WTC11 (cell line): ENCODE data around the gene GHR. TPM values are rescaled to one million over a fixed set of nuclear protein-coding genes. Genes with fewer than 3 reads are reported as not detected.
"Not testable (repeated sequence)": the region's sequence is repeated elsewhere in the genome, so short reads cannot be mapped to it uniquely, and the experiment has no call there.

Source experiments
- ATAC-seq: fragments of 200-7000 bp; cut with Tn5 transposase; 2 replicates; pipeline ENCODE4 v1.10.0; 2021; ENCODE audit warnings: mild to moderate bottlenecking, moderate library complexity
- CTCF ChIA-PET: fragments of 300-600 bp; sonication (Branson Sonifier 250); formaldehyde crosslinking; loops from one replicate; lab custom pipeline; 2021; ENCODE audit warnings: antibody characterized with exemption; lab: Charles Lee
- POLR2A ChIA-PET: fragments of 350-600 bp; sonication (Branson Sonifier 250); formaldehyde crosslinking; loops from one replicate; lab custom pipeline; 2021; ENCODE audit warnings: antibody characterized with exemption; lab: Charles Lee
- DNase-seq: peaks from one replicate; pipeline ENCODE4 v3.0.0; 2021; ENCODE audit warnings: low spot score
- H3K27ac Mint-ChIP-seq: 2 replicates; pipeline ENCODE4 v1.8.0; 2021; ENCODE audit warnings: mixed read lengths
- H3K27me3 Mint-ChIP-seq: 2 replicates; pipeline ENCODE4 v1.8.0; 2021; ENCODE audit warnings: low read depth, mild to moderate bottlenecking, moderate library complexity, mixed read lengths
- H3K36me3 Mint-ChIP-seq: 2 replicates; pipeline ENCODE4 v1.8.0; 2021; ENCODE audit warnings: mixed read lengths
- H3K4me1 Mint-ChIP-seq: 2 replicates; pipeline ENCODE4 v1.8.0; 2022; ENCODE audit warnings: mixed read lengths
- H3K4me3 Mint-ChIP-seq: 2 replicates; pipeline ENCODE4 v1.8.0; 2021; ENCODE audit warnings: mild to moderate bottlenecking, moderate library complexity, mixed read lengths
- H3K9me3 Mint-ChIP-seq: 2 replicates; pipeline ENCODE4 v1.8.0; 2021; ENCODE audit warnings: mixed read lengths
- GRHL2 ChIP-seq: fragments of 250-450 bp; sonication (Bioruptor Pico); IDR thresholded peaks from 2 replicates; pipeline ENCODE4 v1.8.0; 2022; ENCODE audit warnings: mild to moderate bottlenecking, moderate library complexity; ENCODE audit not compliant: insufficient replicate concordance, severe bottlenecking
- MXD4 ChIP-seq: fragments of 250-450 bp; sonication (Bioruptor Pico); IDR thresholded peaks from 2 replicates; pipeline ENCODE4 v1.8.0; 2021; ENCODE audit warnings: mild to moderate bottlenecking, moderate library complexity, borderline replicate concordance
- RORB ChIP-seq: fragments of 250-450 bp; sonication (Bioruptor Pico); IDR thresholded peaks from 2 replicates; pipeline ENCODE4 v1.9.0; 2021; ENCODE audit warnings: mild to moderate bottlenecking
- TP53 ChIP-seq: sonication (generic); formaldehyde crosslinking; IDR thresholded peaks from 2 replicates; pipeline ENCODE4 v1.8.1; 2023; ENCODE audit warnings: mild to moderate bottlenecking, missing genetic modification reagents
- ZNF317 ChIP-seq: sonication (generic); formaldehyde crosslinking; IDR thresholded peaks from 2 replicates; pipeline ENCODE4 v1.8.1; 2023; ENCODE audit warnings: low read depth, mild to moderate bottlenecking, moderate library complexity, missing genetic modification reagents, borderline replicate concordance
- total RNA-seq: library from RNA; stranded (reverse); gene quantifications from 3 replicates; pipeline ENCODE4 v1.2.3, GENCODE V29; 2021
- TF ChIP-seq, protein P1 (sequence below): sonication (generic); formaldehyde crosslinking; IDR thresholded peaks from 2 replicates; pipeline ENCODE4 v1.8.0; 2023; ENCODE audit warnings: missing genetic modification reagents
- TF ChIP-seq, protein P2 (sequence below): fragments of 200-600 bp; IDR thresholded peaks from 2 replicates; pipeline ENCODE4 v1.8.0; 2022; ENCODE audit warnings: antibody characterized with exemption
- TF ChIP-seq, protein P3 (sequence below): sonication (generic); formaldehyde crosslinking; IDR thresholded peaks from 2 replicates; pipeline ENCODE4 v1.8.1; 2022; ENCODE audit warnings: missing genetic modification reagents, borderline replicate concordance
- TF ChIP-seq, protein P4 (sequence below): sonication (generic); formaldehyde crosslinking; IDR thresholded peaks from 2 replicates; pipeline ENCODE4 v1.8.1; 2023; ENCODE audit warnings: mild to moderate bottlenecking, missing genetic modification reagents, moderate library complexity
- TF ChIP-seq, protein P5 (sequence below): sonication (generic); formaldehyde crosslinking; IDR thresholded peaks from 2 replicates; pipeline ENCODE4 v1.8.1; 2023; ENCODE audit warnings: mild to moderate bottlenecking, moderate library complexity, missing genetic modification reagents

GHR gene
- total RNA-seq, 1 experiment from 2014 or later: 0.57 TPM

DNA sequence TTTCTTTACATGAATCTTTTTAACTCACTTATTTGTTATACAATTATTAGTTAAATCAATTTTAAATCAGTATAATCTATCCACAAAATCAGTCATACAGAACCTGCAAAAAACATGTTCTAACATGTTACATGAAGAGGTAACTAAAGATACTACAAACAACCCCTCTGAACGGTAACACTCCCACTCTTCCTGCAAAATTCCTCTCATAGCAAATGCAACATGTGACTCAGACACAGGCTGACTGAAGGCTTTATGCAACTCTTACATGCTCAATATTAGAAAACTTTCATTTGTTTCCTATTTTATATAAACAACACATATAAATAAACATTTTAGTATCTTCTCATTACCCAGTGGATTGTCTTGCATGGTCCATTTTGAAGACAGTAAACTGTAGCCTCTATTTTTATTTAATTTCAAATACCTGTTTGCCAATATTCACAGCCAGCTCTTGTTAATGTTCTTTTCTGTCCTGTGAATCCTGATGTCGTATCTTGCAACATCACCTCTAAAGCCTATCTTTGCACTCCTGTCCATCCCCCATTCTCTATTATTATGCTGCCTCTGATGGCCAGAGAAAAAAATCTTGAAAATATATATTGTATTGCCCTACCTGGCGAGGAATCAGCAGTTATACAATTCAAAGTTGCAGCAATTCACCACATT, 232.9 kb downstream of the GHR start (continued):
- TF ChIP-seq, protein P1, sequence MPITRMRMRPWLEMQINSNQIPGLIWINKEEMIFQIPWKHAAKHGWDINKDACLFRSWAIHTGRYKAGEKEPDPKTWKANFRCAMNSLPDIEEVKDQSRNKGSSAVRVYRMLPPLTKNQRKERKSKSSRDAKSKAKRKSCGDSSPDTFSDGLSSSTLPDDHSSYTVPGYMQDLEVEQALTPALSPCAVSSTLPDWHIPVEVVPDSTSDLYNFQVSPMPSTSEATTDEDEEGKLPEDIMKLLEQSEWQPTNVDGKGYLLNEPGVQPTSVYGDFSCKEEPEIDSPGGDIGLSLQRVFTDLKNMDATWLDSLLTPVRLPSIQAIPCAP (CRISPR knock-in tag): no peak
- TF ChIP-seq ZNF317 (no peak), MXD4 (no peak), GRHL2 (CRISPR knock-in tag) (no peak), TP53 (CRISPR knock-in tag) (no peak)
- TF ChIP-seq, protein P2, sequence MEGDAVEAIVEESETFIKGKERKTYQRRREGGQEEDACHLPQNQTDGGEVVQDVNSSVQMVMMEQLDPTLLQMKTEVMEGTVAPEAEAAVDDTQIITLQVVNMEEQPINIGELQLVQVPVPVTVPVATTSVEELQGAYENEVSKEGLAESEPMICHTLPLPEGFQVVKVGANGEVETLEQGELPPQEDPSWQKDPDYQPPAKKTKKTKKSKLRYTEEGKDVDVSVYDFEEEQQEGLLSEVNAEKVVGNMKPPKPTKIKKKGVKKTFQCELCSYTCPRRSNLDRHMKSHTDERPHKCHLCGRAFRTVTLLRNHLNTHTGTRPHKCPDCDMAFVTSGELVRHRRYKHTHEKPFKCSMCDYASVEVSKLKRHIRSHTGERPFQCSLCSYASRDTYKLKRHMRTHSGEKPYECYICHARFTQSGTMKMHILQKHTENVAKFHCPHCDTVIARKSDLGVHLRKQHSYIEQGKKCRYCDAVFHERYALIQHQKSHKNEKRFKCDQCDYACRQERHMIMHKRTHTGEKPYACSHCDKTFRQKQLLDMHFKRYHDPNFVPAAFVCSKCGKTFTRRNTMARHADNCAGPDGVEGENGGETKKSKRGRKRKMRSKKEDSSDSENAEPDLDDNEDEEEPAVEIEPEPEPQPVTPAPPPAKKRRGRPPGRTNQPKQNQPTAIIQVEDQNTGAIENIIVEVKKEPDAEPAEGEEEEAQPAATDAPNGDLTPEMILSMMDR: no peak
- TF ChIP-seq, protein P3, sequence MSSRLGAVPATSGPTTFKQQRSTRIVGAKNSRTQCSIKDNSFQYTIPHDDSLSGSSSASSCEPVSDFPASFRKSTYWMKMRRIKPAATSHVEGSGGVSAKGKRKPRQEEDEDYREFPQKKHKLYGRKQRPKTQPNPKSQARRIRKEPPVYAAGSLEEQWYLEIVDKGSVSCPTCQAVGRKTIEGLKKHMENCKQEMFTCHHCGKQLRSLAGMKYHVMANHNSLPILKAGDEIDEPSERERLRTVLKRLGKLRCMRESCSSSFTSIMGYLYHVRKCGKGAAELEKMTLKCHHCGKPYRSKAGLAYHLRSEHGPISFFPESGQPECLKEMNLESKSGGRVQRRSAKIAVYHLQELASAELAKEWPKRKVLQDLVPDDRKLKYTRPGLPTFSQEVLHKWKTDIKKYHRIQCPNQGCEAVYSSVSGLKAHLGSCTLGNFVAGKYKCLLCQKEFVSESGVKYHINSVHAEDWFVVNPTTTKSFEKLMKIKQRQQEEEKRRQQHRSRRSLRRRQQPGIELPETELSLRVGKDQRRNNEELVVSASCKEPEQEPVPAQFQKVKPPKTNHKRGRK (CRISPR knock-in tag): no peak

DNA sequence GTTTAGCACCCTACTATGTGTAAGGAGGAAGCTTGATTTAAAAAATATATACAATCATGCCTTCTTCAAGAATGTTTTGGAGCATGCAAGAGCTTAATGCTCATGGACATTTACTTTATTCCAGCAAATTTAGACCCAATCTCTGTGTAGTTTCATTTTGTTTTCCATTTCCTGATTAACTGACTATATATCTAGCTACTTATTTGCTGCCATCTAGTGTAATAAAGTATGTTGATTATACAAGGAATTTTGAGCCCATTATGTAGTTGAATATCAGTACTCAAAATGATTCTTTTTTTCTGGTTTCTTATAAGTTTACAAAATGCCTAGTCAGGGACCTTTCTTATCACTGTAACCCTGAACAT, 233.4 kb downstream of the GHR start:
- H3K27me3 Mint-ChIP-seq: no peaks in the 10 kb centered on the region
- ChIA-PET POLR2A (no interaction called here), CTCF (interaction anchor here (0.6 to 1.2 kb wide), 3 partner anchors 73 to 260 kb away, joined by 3 to 6 read pairs (median 3); no protein-coding TSS in a partner anchor)
- H3K4me1 Mint-ChIP-seq: 0 out of 2 replicates have a peak, but pooled peaks cover 2% of the 10 kb centered on the region
- H3K27ac Mint-ChIP-seq: no peak overlapping the region
- H3K4me3 Mint-ChIP-seq: no peak overlapping the region
- H3K9me3 Mint-ChIP-seq: peaks cover 18% of the 10 kb centered on the region
- no peak for ATAC-seq
- TF ChIP-seq, protein P4, sequence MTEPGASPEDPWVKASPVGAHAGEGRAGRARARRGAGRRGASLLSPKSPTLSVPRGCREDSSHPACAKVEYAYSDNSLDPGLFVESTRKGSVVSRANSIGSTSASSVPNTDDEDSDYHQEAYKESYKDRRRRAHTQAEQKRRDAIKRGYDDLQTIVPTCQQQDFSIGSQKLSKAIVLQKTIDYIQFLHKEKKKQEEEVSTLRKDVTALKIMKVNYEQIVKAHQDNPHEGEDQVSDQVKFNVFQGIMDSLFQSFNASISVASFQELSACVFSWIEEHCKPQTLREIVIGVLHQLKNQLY (CRISPR knock-in tag): no peak
- no peak for DNase-seq
- H3K36me3 Mint-ChIP-seq: peaks cover 16% of the 10 kb centered on the region

DNA sequence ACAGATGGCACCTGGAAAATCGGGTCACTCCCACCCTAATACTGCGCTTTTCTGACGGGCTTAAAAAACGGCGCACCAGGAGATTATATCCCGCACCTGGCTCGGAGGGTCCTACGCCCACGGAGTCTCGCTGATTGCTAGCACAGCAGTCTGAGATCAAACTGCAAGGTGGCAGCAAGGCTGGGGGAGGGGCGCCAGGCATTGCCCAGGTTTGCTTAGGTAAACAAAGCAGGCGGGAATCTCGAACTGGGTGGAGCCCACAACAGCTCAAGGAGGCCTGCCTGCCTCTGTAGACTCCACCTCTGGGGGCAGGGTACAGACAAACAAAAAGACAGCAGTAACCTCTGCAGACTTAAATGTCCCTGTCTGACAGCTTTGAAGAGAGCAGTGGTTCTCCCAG, 236.6 kb downstream of the GHR start:
- Mint-ChIP-seq H3K36me3 (peaks cover 19% of the 10 kb centered on the region), H3K9me3 (peaks cover 26% of the 10 kb centered on the region)
- H3K27ac Mint-ChIP-seq, POLR2A ChIA-PET, ATAC-seq, H3K4me1 Mint-ChIP-seq, H3K4me3 Mint-ChIP-seq, H3K27me3 Mint-ChIP-seq, DNase-seq, CTCF ChIA-PET: not testable (repeated sequence)

DNA sequence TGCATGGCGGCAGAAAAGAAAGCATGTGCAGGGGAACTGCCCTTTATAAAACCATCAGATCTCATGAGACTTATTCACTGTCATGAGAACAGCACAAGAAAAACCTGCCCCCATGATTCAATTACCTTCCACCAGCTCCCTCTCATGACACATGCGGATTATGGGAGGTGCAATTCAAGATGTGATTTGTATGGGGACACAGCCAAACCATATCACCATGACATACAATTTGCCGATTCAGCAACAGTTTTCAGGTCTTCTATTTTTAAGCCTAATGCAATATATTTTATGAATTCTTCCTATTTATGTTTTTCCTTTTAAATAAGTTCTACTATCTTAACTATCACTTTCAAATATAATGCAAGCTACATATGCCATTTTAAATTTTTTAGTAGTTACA, 242.6 kb downstream of the GHR start:
- DNase-seq (no peak), ATAC-seq (no peak)
- no peak overlapping the region for H3K27ac Mint-ChIP-seq
- CTCF ChIA-PET: no interaction called here
- H3K4me1 Mint-ChIP-seq: no peaks in the 10 kb centered on the region
- H3K27me3 Mint-ChIP-seq: no peaks in the 10 kb centered on the region; the same call in 1 of the 2 replicates
- POLR2A ChIA-PET: no interaction called here
- TF ChIP-seq GRHL2 (CRISPR knock-in tag): no peak
- TF ChIP-seq, protein P5, sequence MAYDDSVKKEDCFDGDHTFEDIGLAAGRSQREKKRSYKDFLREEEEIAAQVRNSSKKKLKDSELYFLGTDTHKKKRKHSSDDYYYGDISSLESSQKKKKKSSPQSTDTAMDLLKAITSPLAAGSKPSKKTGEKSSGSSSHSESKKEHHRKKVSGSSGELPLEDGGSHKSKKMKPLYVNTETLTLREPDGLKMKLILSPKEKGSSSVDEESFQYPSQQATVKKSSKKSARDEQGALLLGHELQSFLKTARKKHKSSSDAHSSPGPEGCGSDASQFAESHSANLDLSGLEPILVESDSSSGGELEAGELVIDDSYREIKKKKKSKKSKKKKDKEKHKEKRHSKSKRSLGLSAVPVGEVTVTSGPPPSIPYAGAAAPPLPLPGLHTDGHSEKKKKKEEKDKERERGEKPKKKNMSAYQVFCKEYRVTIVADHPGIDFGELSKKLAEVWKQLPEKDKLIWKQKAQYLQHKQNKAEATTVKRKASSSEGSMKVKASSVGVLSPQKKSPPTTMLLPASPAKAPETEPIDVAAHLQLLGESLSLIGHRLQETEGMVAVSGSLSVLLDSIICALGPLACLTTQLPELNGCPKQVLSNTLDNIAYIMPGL: no peak
- no peak for TF ChIP-seq RORB (CRISPR knock-in tag)
- peaks cover 16% of the 10 kb centered on the region for H3K9me3 Mint-ChIP-seq
- H3K36me3 Mint-ChIP-seq: peaks cover 7% of the 10 kb centered on the region
- H3K4me3 Mint-ChIP-seq: no peak overlapping the region
